ENCODE results near the gene RBM12. TPM values are rescaled to one million over a fixed set of nuclear protein-coding genes. Genes with fewer than 3 reads are reported as not detected.

The RBM12 gene
- total RNA-seq, 6 experiments from 2014 or later = 13.3 to 32.8 (median 21.0) TPM

DNA sequence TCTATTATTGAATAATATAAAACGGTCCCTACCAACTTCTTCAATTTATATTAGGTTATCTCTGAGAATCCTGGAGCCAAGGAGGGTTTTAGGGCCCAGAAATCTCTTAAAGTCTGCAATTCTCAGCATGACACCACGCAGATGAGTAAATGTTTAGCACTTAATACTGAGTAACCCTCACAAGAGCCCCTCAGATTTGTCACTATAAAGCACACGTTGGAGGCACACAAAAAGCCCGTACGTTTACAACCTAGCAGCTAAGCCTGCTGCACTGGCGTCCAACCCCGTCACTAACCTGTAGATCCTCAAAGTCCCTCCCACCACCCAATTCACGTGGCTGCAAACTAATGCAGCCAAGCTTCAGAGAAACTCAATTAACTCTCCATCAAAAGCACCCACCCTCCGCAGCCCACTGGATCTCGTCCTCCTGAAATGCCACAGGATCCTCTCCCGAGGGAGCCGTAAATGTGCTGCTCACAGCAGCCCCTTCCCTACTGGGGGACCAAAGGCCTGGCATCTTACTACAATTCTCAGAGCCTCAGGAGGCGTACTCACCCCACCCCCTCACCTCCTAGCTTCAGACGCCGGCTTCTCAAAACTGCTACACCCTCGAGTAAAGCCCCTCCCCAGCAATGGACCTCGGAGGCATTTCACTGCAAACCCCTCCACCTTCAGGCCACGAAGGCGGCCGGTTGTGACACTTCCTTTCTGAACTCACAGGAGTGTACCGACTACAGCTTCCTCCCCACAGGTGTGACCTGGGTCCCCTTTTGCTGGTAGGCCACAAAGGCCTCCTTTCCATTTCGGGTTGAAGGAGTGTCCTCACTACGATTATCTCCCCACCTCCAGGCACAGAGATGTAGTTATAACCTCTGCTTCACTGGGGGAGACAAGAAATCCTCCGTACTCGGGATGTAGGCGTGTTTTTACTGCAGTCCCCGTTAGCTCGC is 909 bp downstream of the RBM12 start:
- Histone ChIP-seq H3K27me3 (no peaks in the 10 kb centered on the region), H3K4me1 (peaks cover 0 to 35% (median 12%) of the 10 kb centered on the region in 4 donors), H3K27ac (peak overlapping the region; percentile 97 to 100 (median 98)), H3K9me3 (no peaks in the 10 kb centered on the region), H3K4me3 (peak overlapping the region; percentile 80 to 93 (median 93)), H3K36me3 (peaks cover 0 to 5% (median 0%) of the 10 kb centered on the region in 4 donors)
- under 1% methylated on average over 27 of the region's 28 CpGs for WGBS (ENCODE audit: insufficient coverage, low coverage, low lambda C conversion rate, missing lambda C conversion rate)
- DNase-seq = peak; percentile 55 to 59 (median 58)
- TF ChIP-seq, protein P1, sequence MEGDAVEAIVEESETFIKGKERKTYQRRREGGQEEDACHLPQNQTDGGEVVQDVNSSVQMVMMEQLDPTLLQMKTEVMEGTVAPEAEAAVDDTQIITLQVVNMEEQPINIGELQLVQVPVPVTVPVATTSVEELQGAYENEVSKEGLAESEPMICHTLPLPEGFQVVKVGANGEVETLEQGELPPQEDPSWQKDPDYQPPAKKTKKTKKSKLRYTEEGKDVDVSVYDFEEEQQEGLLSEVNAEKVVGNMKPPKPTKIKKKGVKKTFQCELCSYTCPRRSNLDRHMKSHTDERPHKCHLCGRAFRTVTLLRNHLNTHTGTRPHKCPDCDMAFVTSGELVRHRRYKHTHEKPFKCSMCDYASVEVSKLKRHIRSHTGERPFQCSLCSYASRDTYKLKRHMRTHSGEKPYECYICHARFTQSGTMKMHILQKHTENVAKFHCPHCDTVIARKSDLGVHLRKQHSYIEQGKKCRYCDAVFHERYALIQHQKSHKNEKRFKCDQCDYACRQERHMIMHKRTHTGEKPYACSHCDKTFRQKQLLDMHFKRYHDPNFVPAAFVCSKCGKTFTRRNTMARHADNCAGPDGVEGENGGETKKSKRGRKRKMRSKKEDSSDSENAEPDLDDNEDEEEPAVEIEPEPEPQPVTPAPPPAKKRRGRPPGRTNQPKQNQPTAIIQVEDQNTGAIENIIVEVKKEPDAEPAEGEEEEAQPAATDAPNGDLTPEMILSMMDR (IDR thresholded peaks at IDR 0.05) = no peak
- TF ChIP-seq POLR2A (IDR thresholded peaks at IDR 0.05) = no peak
- ATAC-seq = peak; percentile 32 to 46 (median 43)
- intact Hi-C loops (cut with DNase I) = no loop called here

- Histone ChIP-seq H3K4me3 (peak overlapping the region in 1 of 3 donors; percentile 93), H3K36me3 (no peaks in the 10 kb centered on the region), H3K9me3 (no peaks in the 10 kb centered on the region), H3K27me3 (no peaks in the 10 kb centered on the region), H3K4me1 (peaks cover 0 to 44% (median 16%) of the 10 kb centered on the region in 4 donors), H3K27ac (peak overlapping the region in 1 of 3 donors; percentile 6)
- TF ChIP-seq, protein P1 (IDR thresholded peaks at IDR 0.05) = no peak
- no peak for TF ChIP-seq POLR2A (IDR thresholded peaks at IDR 0.05)
- ATAC-seq = no peak
- intact Hi-C loops (cut with DNase I) = no loop called here
- DNase-seq = no peak
- 47% methylated on average over 2 of the region's 2 CpGs for WGBS (ENCODE audit: insufficient coverage, low coverage, low lambda C conversion rate, missing lambda C conversion rate)
These were observed 2.1 kb downstream of the RBM12 start for GRCh38 chr20:35662551-35662950.

GRCh38 chr20:35661908-35662307 is 2.8 kb downstream of the RBM12 start:
- intact Hi-C loops (cut with DNase I) = no loop called here
- ATAC-seq (no peak), DNase-seq (no peak)
- TF ChIP-seq POLR2A (IDR thresholded peaks at IDR 0.05) = no peak
- TF ChIP-seq, protein P1 (IDR thresholded peaks at IDR 0.05) = no peak
- H3K27me3 ChIP-seq = no peaks in the 10 kb centered on the region
- H3K4me1 ChIP-seq = peaks cover 0 to 51% (median 16%) of the 10 kb centered on the region in 4 donors
- H3K4me3 ChIP-seq = no peak overlapping the region
- H3K9me3 ChIP-seq = no peaks in the 10 kb centered on the region
- no peaks in the 10 kb centered on the region for H3K36me3 ChIP-seq
- peak overlapping the region in 2 of 3 donors; percentile 2 to 17 for H3K27ac ChIP-seq
- WGBS (ENCODE audit: insufficient coverage, low coverage, low lambda C conversion rate, missing lambda C conversion rate) = 28% methylated on average over 3 of the region's 3 CpGs

- H3K36me3 ChIP-seq = no peaks in the 10 kb centered on the region
- H3K4me1 ChIP-seq = peaks cover 0 to 52% (median 16%) of the 10 kb centered on the region in 4 donors
- H3K27ac ChIP-seq = no peak overlapping the region
- intact Hi-C loops (cut with DNase I) = no loop called here
- no peak overlapping the region for H3K4me3 ChIP-seq
- H3K9me3 ChIP-seq = no peaks in the 10 kb centered on the region
- ATAC-seq = no peak
- TF ChIP-seq POLR2A (IDR thresholded peaks at IDR 0.05) = no peak
- TF ChIP-seq, protein P1 (IDR thresholded peaks at IDR 0.05) = no peak
- H3K27me3 ChIP-seq = no peaks in the 10 kb centered on the region
- WGBS (ENCODE audit: insufficient coverage, low coverage, low lambda C conversion rate, missing lambda C conversion rate) = 55% methylated on average over 2 of the region's 2 CpGs
- DNase-seq = no peak
These were observed 3.6 kb downstream of the RBM12 start for GRCh38 chr20:35661053-35661452.

Data from right lobe of liver (tissue), 6 donors.